ENCODE results near the gene PDE2A.

The PDE2A gene

GRCh38 chr11:72534371-72535193 is 139.6 kb downstream of the PDE2A start:
- no peak for DNase-seq

- no peak for DNase-seq
Observed at GRCh38 chr11:72529068-72529467, 145.2 kb downstream of the PDE2A start.

- DNase-seq, result no peak
Observed at GRCh38 chr11:72528121-72528520, 146.1 kb downstream of the PDE2A start.
